GM19239 (cell line): Measurements from ENCODE around the gene PRKAR2A.
"Not testable (repeated sequence)": the region's sequence is repeated elsewhere in the genome, so short reads cannot be mapped to it uniquely, and the experiment has no call there.

Experiments
- DNase-seq: peaks from one replicate; pipeline ENCODE4 v3.0.0; 2011; ENCODE audit warnings: low spot score; ENCODE audit not compliant: insufficient read length
- FAIRE-seq: peaks from 2 replicates; lab custom pipeline; 2011; peaks lifted over from hg19 to GRCh38; lab: Jason Lieb, UNC

Gene PRKAR2A

GRCh38 chr3:48738926-48739616 is 108.6 kb downstream of the PRKAR2A start:
- DNase-seq (no peak), FAIRE-seq (no peak)

DNA sequence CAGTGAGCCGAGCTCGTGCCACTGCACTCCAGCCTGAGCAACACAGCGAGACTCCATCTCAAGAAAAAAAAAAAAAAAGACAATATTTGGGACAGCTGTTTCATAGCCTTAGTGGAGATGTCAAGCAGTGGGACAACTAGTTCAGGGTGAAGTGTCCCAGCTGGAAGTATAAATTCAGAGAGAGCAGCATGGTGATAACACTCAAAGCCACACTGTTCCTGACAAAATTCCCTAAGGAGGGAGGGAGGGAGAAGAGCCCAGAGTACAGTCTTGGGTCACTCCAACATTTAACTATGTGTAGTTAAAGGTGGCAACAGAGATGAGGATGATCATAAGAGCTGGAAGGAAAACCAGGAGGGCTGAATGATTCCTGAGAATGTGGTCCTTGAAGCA is 109.5 kb downstream of the PRKAR2A start:
- FAIRE-seq (no peak), DNase-seq (no peak)

DNA sequence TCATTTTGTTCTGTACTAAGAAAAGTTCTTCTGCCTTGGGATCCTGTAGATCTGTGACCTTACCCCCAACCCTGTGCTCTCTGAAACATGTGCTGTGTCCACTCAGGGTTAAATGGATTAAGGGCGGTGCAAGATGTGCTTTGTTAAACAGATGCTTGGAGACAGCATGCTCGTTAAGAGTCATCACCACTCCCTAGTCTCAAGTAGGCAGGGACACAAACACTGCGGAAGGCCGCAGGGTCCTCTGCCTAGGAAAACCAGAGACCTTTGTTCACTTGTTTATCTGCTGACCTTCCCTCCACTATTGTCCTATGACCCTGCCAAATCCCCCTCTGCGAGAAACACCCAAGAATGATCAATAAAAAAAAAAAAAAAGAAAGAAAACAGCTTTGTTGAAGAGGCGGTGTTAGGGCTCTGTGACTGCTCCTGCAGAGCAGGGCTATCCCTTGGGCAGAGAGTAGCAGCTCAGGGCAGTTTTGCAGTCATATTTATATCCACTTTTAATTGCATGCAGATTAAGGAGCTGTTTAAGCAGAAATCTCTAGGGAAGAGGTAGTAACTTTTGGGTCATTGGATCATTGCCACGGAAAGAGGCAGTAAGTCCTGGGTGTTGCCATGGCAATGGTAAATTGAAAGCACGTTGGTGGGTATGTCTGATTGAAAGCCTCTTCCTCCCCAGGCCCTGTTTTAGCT is 112.5 kb downstream of the PRKAR2A start:
- DNase-seq, FAIRE-seq: not testable (repeated sequence)

DNA sequence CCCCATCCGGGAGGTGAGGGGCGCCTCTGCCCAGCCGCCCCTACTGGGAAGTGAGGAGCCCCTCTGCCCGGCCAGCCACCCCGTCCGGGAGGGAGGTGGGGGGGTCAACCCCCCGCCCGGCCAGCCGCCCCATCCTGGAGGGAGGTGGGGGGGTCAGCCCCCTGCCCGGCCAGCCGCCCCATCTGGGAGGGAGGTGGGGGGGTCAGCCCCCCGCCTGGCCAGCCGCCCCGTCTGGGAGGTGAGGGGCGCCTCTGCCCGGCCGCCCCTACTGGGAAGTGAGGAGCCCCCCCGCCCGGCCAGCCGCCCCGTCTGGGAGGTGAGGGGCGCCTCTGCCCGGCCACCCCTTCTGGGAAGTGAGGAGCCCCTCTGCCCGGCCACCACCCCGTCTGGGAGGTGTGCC is 113.1 kb downstream of the PRKAR2A start:
- not testable (repeated sequence) for DNase-seq, FAIRE-seq

DNA sequence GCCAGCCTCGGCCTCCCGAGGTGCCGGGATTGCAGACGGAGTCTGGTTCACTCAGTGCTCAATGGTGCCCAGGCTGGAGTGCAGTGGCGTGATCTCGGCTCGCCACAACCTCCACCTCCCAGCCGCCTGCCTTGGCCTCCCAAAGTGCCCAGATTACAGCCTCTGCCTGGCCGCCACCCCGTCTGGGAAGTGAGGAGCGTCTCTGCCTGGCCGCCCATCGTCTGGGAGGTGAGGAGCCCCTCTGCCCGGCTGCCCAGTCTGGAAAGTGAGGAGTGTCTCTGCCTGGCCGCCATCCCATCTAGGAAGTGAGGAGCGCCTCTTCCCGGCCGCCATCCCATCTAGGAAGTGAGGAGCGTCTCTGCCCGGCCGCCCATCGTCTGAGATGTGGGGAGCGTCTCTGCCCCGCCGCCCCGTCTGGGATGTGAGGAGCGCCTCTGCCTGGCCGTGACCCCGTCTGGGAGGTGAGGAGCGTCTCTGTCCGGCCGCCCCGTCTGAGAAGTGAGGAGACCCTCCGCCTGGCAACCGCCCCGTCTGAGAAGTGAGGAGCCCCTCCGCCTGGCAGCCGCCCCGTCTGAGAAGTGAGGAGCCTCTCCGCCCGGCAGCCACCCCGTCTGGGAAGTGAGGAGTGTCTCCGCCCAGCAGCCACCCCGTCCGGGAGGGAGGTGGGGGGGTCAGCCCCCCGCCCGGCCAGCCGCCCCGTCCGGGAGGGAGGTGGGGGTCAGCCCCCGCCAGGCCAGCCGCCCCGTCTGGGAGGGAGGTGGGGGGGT is 113.7 kb downstream of the PRKAR2A start:
- FAIRE-seq, DNase-seq: not testable (repeated sequence)

DNA sequence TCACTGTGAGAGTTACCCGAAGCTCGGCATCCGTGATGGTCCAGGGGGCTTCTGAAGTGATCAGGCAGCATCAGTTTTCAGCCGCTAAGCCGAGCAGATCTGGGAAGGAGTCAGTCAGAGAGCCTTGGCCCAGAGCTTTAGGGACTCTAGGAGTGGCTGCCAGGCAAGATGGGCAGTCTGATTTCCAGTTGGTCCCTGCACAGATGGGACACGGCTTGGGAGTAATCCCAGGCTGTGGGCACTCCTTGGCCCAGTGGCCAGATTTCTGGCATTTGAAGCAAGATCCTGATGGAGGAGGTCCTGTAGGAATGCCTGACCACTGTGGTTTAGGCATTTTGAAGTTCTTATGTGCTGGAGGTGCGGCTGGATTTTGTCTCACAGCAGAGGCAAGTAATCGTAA is 120.2 kb downstream of the PRKAR2A start:
- no peak for DNase-seq
- no peak for FAIRE-seq

- FAIRE-seq, result not testable (repeated sequence)
Measured at GRCh38 chr3:48725185-48725855, 122.4 kb downstream of the PRKAR2A start.

GRCh38 chr3:48723725-48724124 is 123.9 kb downstream of the PRKAR2A start:
- no peak for DNase-seq
- FAIRE-seq, result no peak

More at GRCh38 chr3:48725185-48725855, 122.4 kb downstream of the PRKAR2A start:
- DNase-seq, result not testable (repeated sequence)

- FAIRE-seq, DNase-seq: not testable (repeated sequence)
Measured at GRCh38 chr3:48723293-48723692, 124.4 kb downstream of the PRKAR2A start.

DNA sequence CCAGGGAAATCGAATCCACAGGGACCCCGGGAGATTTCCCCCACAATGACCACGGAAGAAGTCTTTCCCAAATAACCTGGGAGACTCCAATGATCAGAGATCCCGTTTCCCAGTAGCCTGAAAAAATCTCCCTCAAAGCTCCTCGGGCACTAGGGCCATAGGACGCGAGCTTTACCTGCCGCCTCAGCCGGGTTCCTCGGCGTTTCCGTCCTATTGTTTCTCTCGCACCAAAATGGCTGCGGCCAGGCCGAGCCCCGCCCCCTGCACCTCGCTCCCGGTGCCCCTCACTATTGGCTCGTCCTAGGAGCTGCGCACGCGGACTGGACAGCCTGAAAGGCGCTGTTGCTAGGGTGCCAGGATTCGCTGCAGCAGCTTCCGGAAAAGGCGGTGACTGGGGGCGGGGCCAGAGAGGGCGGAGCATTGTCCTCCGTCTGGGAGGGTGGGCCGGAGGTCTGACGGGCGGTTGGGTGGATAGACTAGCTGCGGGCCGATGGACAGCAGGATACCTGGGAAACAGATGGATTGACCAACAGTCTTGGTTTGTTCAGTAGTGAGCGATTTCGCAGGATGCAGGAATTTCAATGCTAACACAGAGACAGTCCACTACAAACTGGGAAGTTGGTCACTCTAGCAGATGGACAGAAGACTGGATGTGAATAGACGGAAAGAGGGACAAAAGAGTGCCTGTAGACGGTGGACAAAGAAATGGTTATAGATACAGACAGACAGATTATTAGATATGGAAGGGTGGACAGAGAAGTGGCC is 130.5 kb downstream of the PRKAR2A start, which contains the start of gene IP6K2:
TSS of gene IP6K2 (minus strand) at position 240 of the 765 bp plus-strand sequence. CDS start 21,930 bp downstream, outside the sequence.
- DNase-seq (peak; percentile 97), FAIRE-seq (peak; percentile 97)

GRCh38 chr3:48716508-48716981 is 131.1 kb downstream of the PRKAR2A start:
- DNase-seq, result no peak
- no peak for FAIRE-seq

- FAIRE-seq, result no peak
- no peak for DNase-seq
Measured at GRCh38 chr3:48715174-48715800, 132.4 kb downstream of the PRKAR2A start.

DNA sequence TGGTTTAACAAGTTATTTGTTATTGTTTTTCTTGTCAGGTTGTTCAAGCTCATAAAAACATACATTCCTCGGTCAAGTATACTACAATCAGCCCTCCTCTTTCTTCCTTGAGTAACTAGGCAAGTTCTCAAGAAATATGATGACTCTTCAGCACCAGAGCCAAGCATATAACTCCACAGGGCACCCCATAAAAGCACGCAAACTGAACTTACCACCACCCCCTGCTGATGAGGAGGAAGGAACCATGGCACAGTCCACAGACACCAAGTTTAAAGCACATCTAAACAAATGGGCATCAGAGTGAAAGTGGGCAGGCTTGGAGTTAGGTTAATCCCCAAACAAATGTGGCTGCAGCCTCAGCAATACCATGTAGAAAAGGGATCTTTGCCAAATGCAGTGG is 135.9 kb downstream of the PRKAR2A start:
- DNase-seq (no peak), FAIRE-seq (no peak)

GRCh38 chr3:48709051-48709461 is 138.6 kb downstream of the PRKAR2A start:
- DNase-seq, result no peak
- no peak for FAIRE-seq

- FAIRE-seq (no peak), DNase-seq (no peak)
Measured at GRCh38 chr3:48708481-48708889, 139.2 kb downstream of the PRKAR2A start.

- DNase-seq (no peak), FAIRE-seq (no peak)
Measured at GRCh38 chr3:48707157-48707556, 140.5 kb downstream of the PRKAR2A start.

DNA sequence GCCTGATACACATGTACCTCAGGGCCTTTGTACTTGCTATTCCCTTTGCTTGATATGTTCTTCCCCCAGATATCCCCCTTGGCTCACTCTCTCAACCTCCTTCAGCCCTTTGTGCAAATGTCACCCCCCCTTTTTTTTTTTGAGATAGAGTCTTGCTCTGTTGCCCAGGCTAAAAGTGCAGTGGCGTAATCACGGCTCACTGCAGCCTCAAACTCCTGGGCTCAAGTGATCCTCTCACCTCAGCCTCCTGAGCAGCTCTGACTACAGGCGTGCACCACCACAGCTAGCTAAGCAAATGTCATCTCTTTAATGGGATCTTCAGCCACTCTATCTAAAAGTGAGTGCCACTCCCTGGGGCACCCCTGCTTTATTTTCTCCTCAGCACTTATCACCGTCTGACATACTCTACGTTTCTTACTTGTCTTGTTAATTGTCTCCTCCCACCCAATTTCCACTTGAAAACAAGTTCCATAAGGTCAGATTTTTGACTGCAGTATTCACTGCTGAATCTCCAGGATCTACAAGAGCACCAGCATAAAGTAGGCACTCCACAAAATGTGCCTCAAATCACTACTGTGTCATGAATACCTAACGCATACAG is 145.3 kb downstream of the PRKAR2A start:
- FAIRE-seq (no peak), DNase-seq (no peak)

GRCh38 chr3:48700731-48701405 is 146.8 kb downstream of the PRKAR2A start:
- no peak for FAIRE-seq
- no peak for DNase-seq
